Liver (tissue), 9 donors: Measurements from ENCODE around the gene PLK3. TPM values are rescaled to one million over a fixed set of nuclear protein-coding genes. Genes with fewer than 3 reads are reported as not detected.
"Not testable (repeated sequence)": the region's sequence is repeated elsewhere in the genome, so short reads cannot be mapped to it uniquely, and the experiment has no call there.

ENCODE experiments used
- DNase-seq: peaks from one replicate; pipeline ENCODE4 v3.0.0-alpha.2; 2017; ENCODE audit warnings: low spot score
- H3K27ac ChIP-seq, 2 donors: one replicate each; pipeline ENCODE4 v1.7.0; 2013; ENCODE audit warnings: inconsistent platforms in 2 of 2, low read length in 2 of 2, control low read depth in 1 of 2, low read depth in 1 of 2, mild to moderate bottlenecking in 1 of 2
- H3K27me3 ChIP-seq, 4 donors: one replicate each; pipeline versions ENCODE4 v1.6.1 to v1.7.0; 2013; ENCODE audit warnings: low read length in 3 of 4, inconsistent platforms in 1 of 4, mild to moderate bottlenecking in 1 of 4, moderate library complexity in 1 of 4; ENCODE audit not compliant: control insufficient read depth in 4 of 4, insufficient read depth in 4 of 4
- H3K36me3 ChIP-seq, 4 donors: one replicate each; pipeline versions ENCODE4 v1.6.1 to v1.7.0; 2013; ENCODE audit warnings: low read length in 3 of 4, mild to moderate bottlenecking in 3 of 4, low read depth in 1 of 4, moderate library complexity in 1 of 4; ENCODE audit not compliant: control insufficient read depth in 4 of 4, insufficient read depth in 3 of 4
- H3K4me1 ChIP-seq, 4 donors: one replicate each; pipeline versions ENCODE4 v1.6.1 to v1.7.0; 2013; ENCODE audit warnings: low read length in 3 of 4, mild to moderate bottlenecking in 3 of 4, moderate library complexity in 1 of 4; ENCODE audit not compliant: control insufficient read depth in 4 of 4, insufficient read depth in 4 of 4
- H3K4me3 ChIP-seq, 3 donors: one replicate each; pipeline versions ENCODE4 v1.6.1 to v1.7.0; 2013; ENCODE audit warnings: low read length in 3 of 3, control low read depth in 1 of 3, low read depth in 1 of 3, mild to moderate bottlenecking in 1 of 3
- H3K9ac ChIP-seq, 2 donors: one replicate each; pipeline ENCODE4 v1.7.0; 2013; ENCODE audit warnings: low read length in 2 of 2, mild to moderate bottlenecking in 2 of 2, moderate library complexity in 2 of 2, control low read depth in 1 of 2, low read depth in 1 of 2
- H3K9me3 ChIP-seq, 4 donors: one replicate each; pipeline versions ENCODE4 v1.6.1 to v1.7.0; 2013; ENCODE audit warnings: low read length in 3 of 4; ENCODE audit not compliant: control insufficient read depth in 4 of 4
- EGR1 ChIP-seq, 2 donors: IDR thresholded peaks; 2 replicates each; pipeline ENCODE4 v1.6.1; 2016 to 2018; ENCODE audit warnings: antibody characterized with exemption in 2 of 2, low read depth in 2 of 2
- JUND ChIP-seq, 2 donors: IDR thresholded peaks; 2 replicates each; pipeline ENCODE4 v1.6.1; 2016; ENCODE audit warnings: antibody characterized with exemption in 2 of 2
- NR2F2 ChIP-seq: IDR thresholded peaks from 2 replicates; pipeline ENCODE4 v1.6.1; 2016; ENCODE audit warnings: antibody characterized with exemption
- RAD21 ChIP-seq, 2 donors: IDR thresholded peaks; 2 replicates each; pipeline ENCODE4 v1.6.1; 2016; ENCODE audit warnings: antibody characterized with exemption in 2 of 2, mild to moderate bottlenecking in 2 of 2
- RXRA ChIP-seq, 2 donors: IDR thresholded peaks; 2 replicates each; pipeline ENCODE4 v1.6.1; 2017 to 2018; ENCODE audit warnings: antibody characterized with exemption in 2 of 2, mild to moderate bottlenecking in 1 of 2
- SP1 ChIP-seq: IDR thresholded peaks from 2 replicates; pipeline ENCODE4 v1.6.1; 2018; ENCODE audit warnings: antibody characterized with exemption, mild to moderate bottlenecking
- WGBS: extraction: QIAGEN DNeasy Blood & Tissue Kit; methylation state at CpG from one replicate; pipeline ENCODE4 v1.1.7; 2013; 5-methylcytosine and 5-hydroxymethylcytosine counted together
- polyA plus RNA-seq, 2 donors: library from polyadenylated mRNA; stranded (reverse) in 1 of 2; unstranded in 1 of 2; fragments of 200-250 nt in 1 of 2; fragments of >200 nt in 1 of 2; fragmentation: Nextera tagmentation in 1 of 2; extraction: Ambion mirVana in 1 of 2; gene quantifications; one replicate each; pipeline versions ENCODE4 v1.2.1 to v1.2.3, GENCODE V29; 2013 to 2015
- total RNA-seq, 2 donors: library from RNA; depleted of rRNA; stranded (reverse); fragments of >200 nt; gene quantifications; one replicate each; pipeline ENCODE4 v1.2.3, GENCODE V29; 2014
- TF ChIP-seq, protein P1 (sequence below): IDR thresholded peaks from 2 replicates; pipeline ENCODE4 v1.6.1; 2016; ENCODE audit warnings: antibody characterized with exemption
- TF ChIP-seq, protein P2 (sequence below): fragments of 150-350 bp; IDR thresholded peaks from 2 replicates; pipeline ENCODE4 v1.5.1; 2017; ENCODE audit warnings: improper control_type of control experiment, low read depth, low read length; ENCODE audit not compliant: missing input control
- TF ChIP-seq, protein P3 (sequence below): IDR thresholded peaks from 2 replicates; pipeline ENCODE4 v1.6.1; 2016; ENCODE audit warnings: antibody characterized with exemption
- TF ChIP-seq, protein P4 (sequence below): IDR thresholded peaks from 2 replicates; pipeline ENCODE4 v1.6.1; 2016; ENCODE audit warnings: antibody characterized with exemption
- donor health status: healthy.
- donor health status: healthy.
- donor health status: healthy.
- donor health status: healthy.
- donor health status: healthy.

The PLK3 gene
- total and polyA plus RNA-seq, 4 donors, result 1.5 to 5.7 (median 2.3) TPM

DNA sequence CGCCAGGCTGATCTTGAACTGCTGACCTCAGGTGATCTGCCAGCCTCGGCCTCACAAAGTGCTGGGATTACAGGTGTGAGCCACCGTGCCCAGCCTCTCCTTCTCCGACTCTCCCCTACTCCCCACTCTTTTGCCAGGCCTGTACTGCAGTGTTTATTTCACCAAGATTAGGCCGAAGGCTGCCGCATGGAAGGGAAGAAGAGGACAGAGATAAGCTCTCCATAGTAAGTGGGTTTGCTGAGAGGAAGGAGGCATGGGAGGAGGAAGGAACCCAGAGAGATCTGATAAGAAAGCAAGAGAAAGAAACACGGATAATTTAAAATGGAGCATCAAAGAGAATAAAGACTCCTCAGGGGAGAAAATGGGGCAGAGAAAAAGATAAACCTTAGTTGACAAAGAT is 34.2 kb downstream of the PLK3 start (continued):
- TF ChIP-seq, protein P1, sequence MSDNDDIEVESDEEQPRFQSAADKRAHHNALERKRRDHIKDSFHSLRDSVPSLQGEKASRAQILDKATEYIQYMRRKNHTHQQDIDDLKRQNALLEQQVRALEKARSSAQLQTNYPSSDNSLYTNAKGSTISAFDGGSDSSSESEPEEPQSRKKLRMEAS, result no peak
- TF ChIP-seq, protein P2, sequence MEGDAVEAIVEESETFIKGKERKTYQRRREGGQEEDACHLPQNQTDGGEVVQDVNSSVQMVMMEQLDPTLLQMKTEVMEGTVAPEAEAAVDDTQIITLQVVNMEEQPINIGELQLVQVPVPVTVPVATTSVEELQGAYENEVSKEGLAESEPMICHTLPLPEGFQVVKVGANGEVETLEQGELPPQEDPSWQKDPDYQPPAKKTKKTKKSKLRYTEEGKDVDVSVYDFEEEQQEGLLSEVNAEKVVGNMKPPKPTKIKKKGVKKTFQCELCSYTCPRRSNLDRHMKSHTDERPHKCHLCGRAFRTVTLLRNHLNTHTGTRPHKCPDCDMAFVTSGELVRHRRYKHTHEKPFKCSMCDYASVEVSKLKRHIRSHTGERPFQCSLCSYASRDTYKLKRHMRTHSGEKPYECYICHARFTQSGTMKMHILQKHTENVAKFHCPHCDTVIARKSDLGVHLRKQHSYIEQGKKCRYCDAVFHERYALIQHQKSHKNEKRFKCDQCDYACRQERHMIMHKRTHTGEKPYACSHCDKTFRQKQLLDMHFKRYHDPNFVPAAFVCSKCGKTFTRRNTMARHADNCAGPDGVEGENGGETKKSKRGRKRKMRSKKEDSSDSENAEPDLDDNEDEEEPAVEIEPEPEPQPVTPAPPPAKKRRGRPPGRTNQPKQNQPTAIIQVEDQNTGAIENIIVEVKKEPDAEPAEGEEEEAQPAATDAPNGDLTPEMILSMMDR, result no peak
- TF ChIP-seq JUND (IDR thresholded peaks at IDR 0.05), result no peak
- TF ChIP-seq SP1, result no peak

DNA sequence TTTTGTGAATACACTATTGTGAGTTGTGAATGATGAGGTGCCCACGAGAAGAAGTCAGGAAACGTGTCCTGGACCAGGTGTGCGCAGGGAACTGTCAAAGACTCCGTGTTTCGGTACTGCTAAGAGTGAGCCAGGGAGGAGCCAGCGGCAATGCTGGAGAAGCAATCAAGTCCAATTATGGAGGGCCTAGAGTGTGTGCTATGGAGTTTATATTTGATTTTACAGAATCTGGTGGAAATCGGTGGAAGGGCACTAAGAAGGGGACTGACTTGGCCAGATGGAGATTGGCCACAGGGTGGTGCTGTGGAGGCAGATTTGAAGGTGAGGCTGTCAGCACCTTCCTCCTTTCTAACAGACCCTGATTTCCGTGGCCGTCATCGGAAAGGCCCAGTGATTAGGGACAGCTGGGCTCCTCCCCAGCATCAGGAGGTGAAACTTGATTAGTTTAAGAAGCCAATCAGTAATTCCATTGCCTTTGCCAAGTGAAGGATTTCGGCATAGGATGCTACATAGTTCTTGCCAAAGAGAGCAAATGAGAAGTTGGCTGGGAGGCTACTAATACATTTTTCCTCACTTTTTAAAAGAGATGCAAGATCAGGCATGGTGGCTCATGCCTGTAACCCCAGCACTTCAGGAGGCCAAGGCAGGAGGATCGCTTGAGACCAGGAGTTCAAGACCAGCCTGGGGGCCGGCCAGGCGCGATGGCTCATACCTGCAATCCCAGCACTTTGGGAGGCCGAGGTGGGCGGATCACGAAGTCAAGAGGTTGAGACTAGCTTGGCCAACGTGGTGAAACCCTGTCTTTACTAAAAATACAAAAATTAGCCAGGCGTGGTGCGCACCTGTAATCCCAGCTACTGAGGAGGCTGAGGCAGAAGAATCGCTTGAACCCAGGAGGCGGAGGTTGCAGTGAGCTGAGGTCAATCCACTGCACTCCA is 35.8 kb downstream of the PLK3 start:
- no peak overlapping the region for H3K4me3 ChIP-seq
- peak; percentile 90 for DNase-seq
- no peaks in the 10 kb centered on the region for H3K4me1 ChIP-seq
- no peaks in the 10 kb centered on the region for H3K36me3 ChIP-seq
- TF ChIP-seq SP1 (no peak), EGR1 (IDR thresholded peaks at IDR 0.05; ENCODE audit: low read depth in 2 of 2) (no peak), RAD21 (IDR thresholded peaks at IDR 0.05) (peak; percentile 77 to 90), NR2F2 (no peak), JUND (IDR thresholded peaks at IDR 0.05) (no peak)
- TF ChIP-seq, protein P3, sequence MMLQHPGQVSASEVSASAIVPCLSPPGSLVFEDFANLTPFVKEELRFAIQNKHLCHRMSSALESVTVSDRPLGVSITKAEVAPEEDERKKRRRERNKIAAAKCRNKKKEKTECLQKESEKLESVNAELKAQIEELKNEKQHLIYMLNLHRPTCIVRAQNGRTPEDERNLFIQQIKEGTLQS, result no peak
- TF ChIP-seq, protein P1, result no peak
- TF ChIP-seq, protein P2, result peak; percentile 79
- WGBS, result 67% methylated on average over 23 of the region's 23 CpGs
- no peaks in the 10 kb centered on the region for H3K27me3 ChIP-seq
- no peaks in the 10 kb centered on the region for H3K9me3 ChIP-seq
- H3K27ac ChIP-seq, result no peak overlapping the region
- H3K9ac ChIP-seq, result no peak overlapping the region

DNA sequence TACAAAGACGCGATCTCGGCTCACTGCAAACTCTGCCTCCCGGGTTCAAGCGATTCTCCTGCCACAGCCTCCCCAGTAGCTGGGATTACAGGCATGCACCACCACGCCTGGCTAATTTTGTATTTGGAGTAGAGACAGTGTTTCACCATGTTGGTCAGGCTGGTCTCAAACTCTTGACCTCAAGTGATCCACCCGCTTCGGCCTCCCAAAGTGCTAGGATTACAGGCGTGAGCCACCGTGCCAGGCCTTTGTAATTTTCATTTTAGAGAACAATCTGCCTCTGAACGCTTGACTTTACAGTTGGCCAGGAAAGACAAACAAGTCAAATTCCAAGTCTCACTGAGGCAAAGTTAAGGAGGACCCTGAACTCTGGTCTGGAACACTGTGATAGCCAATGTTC is 38.1 kb downstream of the PLK3 start:
- not testable (repeated sequence) for DNase-seq, H3K27ac ChIP-seq, H3K4me3 ChIP-seq, H3K27me3 ChIP-seq, H3K9me3 ChIP-seq, H3K4me1 ChIP-seq, H3K36me3 ChIP-seq, H3K9ac ChIP-seq
- 94% methylated on average over 11 of the region's 11 CpGs for WGBS

DNA sequence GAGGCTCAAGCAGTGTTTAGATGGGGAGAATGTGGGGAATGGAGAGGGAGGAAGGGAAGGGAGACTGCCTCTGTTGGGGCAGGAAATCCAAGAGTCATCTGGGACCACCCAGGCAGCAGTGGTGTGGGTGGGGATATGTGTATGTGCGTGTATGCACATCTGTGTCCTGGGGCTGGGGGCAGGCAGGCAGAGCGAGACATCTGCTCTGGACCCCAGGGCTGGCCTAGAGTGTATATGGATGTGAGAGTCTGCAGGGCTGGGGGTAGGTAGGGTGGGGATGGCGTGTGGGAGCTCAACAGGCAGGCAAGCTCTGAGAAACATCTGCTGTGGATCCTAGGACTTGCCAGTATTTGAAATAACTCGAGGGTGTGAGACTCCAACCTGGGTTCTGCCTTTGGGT is 39.4 kb downstream of the PLK3 start:
- WGBS, result 80% methylated on average over 4 of the region's 4 CpGs
- Histone ChIP-seq H3K4me1 (peaks cover 0 to 8% (median 6%) of the 10 kb centered on the region in 4 donors), H3K27me3 (no peaks in the 10 kb centered on the region), H3K27ac (no peak overlapping the region), H3K4me3 (no peak overlapping the region), H3K9me3 (no peaks in the 10 kb centered on the region), H3K9ac (no peak overlapping the region), H3K36me3 (no peaks in the 10 kb centered on the region)
- DNase-seq, result no peak
- TF ChIP-seq RXRA (IDR thresholded peaks at IDR 0.05), result no peak
- TF ChIP-seq, protein P4, sequence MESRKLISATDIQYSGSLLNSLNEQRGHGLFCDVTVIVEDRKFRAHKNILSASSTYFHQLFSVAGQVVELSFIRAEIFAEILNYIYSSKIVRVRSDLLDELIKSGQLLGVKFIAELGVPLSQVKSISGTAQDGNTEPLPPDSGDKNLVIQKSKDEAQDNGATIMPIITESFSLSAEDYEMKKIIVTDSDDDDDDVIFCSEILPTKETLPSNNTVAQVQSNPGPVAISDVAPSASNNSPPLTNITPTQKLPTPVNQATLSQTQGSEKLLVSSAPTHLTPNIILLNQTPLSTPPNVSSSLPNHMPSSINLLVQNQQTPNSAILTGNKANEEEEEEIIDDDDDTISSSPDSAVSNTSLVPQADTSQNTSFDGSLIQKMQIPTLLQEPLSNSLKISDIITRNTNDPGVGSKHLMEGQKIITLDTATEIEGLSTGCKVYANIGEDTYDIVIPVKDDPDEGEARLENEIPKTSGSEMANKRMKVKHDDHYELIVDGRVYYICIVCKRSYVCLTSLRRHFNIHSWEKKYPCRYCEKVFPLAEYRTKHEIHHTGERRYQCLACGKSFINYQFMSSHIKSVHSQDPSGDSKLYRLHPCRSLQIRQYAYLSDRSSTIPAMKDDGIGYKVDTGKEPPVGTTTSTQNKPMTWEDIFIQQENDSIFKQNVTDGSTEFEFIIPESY, result no peak
- TF ChIP-seq, protein P2, result no peak
- no peak for TF ChIP-seq NR2F2
- TF ChIP-seq JUND (IDR thresholded peaks at IDR 0.05), result no peak
